Lower leg skin (tissue), 4 donors: ENCODE results near the gene CCDC120. TPM values are rescaled to one million over a fixed set of nuclear protein-coding genes. Genes with fewer than 3 reads are reported as not detected.

Source experiments
- DNase-seq, 2 donors: peaks; one replicate each; pipeline ENCODE4 v3.0.0-alpha.2; 2019; ENCODE audit warnings: low spot score in 2 of 2
- H3K4me3 ChIP-seq: fragments of 200-600 bp; sonication (generic); 2 replicates; pipeline ENCODE4 v1.5.1; 2017; ENCODE audit warnings: mild to moderate bottlenecking, low read depth; ENCODE audit not compliant: poor library complexity, severe bottlenecking
- CTCF ChIP-seq, 3 donors: fragments of 450-650 bp; IDR thresholded peaks; one replicate each; pipeline ENCODE4 v1.5.1; 2016; ENCODE audit warnings: antibody characterized with exemption in 3 of 3, mild to moderate bottlenecking in 3 of 3, moderate library complexity in 2 of 3
- POLR2A ChIP-seq, 2 donors: fragments of 450-650 bp; IDR thresholded peaks; one replicate each; pipeline ENCODE4 v1.6.1; 2016 to 2017; ENCODE audit warnings: antibody characterized with exemption in 2 of 2, mild to moderate bottlenecking in 1 of 2, moderate library complexity in 1 of 2
- whole genome bisulfite sequencing, 2 donors: methylation state at CpG; one replicate each; pipeline ENCODE4 v1.1.5; 2018; 5-methylcytosine and 5-hydroxymethylcytosine counted together
- intact Hi-C: fragments of 100-400 bp; cut with DNase I; formaldehyde crosslinking; loops from one replicate; pipeline ENCODE4 v1.15.0; 2023; ENCODE audit warnings: low total_unique reads
- total RNA-seq, 4 donors: library from RNA; depleted of rRNA; stranded (reverse); fragments of >200 nt; gene quantifications; one replicate each; pipeline ENCODE4 v1.1.0, GENCODE V29; 2016

Gene CCDC120
- total RNA-seq, 4 donors from 2014 or later: 33.7 to 51.9 (median 36.0) TPM

- no peak for TF ChIP-seq POLR2A (IDR thresholded peaks at IDR 0.05)
- TF ChIP-seq CTCF (IDR thresholded peaks at IDR 0.05): no peak
- intact Hi-C loops: no loop called here
- H3K4me3 ChIP-seq: no peak overlapping the region
- WGBS, 2 donors: 37 to 39% methylated on average over 7 of the region's 7 CpGs
- no peak for DNase-seq
These were observed 48.1 kb downstream of the CCDC120 start for GRCh38 chrX:49106930-49107329.

- H3K4me3 ChIP-seq: no peak overlapping the region
- WGBS, 2 donors: 64 to 67% methylated on average over 2 of the region's 2 CpGs
- intact Hi-C loops: no loop called here
- TF ChIP-seq CTCF (IDR thresholded peaks at IDR 0.05) (no peak), POLR2A (IDR thresholded peaks at IDR 0.05) (no peak)
- no peak for DNase-seq
These were observed 49.8 kb downstream of the CCDC120 start for GRCh38 chrX:49108641-49109040.

DNA sequence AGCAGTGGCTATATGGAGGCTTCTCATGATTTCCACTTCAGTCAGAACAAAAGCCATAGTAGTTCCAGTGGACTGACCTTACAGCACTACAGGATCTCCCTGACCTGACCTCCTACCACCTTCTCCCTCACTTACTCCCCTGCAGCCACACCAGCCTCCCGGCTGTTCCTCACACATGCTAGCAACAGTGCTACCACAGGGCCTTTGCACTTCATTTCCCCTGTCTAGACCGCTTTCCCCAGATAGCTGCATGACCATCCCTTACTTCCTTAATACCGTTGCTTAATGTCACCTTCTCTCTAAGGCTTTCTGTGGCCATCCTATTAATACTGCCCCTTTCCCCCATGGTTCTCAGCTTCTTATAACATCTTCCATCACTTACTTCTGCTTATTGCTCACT is 51.6 kb downstream of the CCDC120 start:
- no peak for DNase-seq
- intact Hi-C loops: no loop called here
- WGBS, 2 donors: 90 to 96% methylated on average over 3 of the region's 3 CpGs
- H3K4me3 ChIP-seq: no peak overlapping the region
- TF ChIP-seq CTCF (IDR thresholded peaks at IDR 0.05) (no peak), POLR2A (IDR thresholded peaks at IDR 0.05) (no peak)

DNA sequence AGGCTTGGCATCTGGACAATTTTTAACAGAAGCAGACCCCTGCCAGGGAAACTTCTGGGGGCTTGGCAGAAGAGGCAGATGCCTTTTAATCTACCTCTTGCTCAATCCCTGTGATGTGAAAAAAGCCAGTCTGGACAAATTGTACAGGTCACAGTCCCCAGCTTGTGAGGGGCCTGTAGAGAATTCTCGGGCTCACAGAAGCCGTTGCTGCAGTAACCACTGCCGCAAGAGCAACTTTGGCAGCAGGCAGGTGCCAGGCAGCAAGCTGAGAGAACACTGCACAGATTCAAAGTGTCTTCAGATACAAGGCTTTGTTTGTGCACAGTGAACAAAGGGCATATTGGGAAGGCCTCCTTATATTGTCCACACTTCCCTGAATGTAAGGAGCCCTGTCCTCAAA is 53.0 kb downstream of the CCDC120 start:
- WGBS, 2 donors: 60 to 84% methylated on average over 1 to 3 of the region's 3 CpGs
- DNase-seq: no peak
- no peak overlapping the region for H3K4me3 ChIP-seq
- intact Hi-C loops: no loop called here
- TF ChIP-seq POLR2A (IDR thresholded peaks at IDR 0.05) (no peak), CTCF (IDR thresholded peaks at IDR 0.05) (no peak)

DNA sequence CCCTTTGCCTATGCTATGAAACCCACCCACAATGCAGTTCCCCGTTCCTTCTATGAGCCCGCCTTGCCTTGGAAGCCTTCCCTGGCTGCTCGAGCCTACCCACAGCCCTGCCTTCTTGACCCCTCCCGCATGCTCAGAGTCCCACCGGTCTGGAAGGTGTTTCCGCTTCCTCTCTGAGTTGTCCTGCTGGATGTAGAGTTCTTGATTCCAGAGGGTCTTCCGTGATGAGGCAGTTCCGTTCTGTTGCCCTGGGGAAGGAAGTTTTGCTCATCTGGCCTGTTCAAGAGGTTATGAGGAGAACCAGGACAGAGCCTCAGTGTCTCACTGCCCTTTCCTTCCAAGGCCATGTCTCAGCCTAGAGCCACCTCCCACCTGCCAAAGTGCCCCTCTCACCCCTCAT is 57.3 kb downstream of the CCDC120 start:
- no peak for DNase-seq
- no peak overlapping the region for H3K4me3 ChIP-seq
- WGBS, 2 donors: 83 to 92% methylated on average over 7 to 8 of the region's 8 CpGs
- no peak for TF ChIP-seq POLR2A (IDR thresholded peaks at IDR 0.05)
- TF ChIP-seq CTCF (IDR thresholded peaks at IDR 0.05): no peak
- intact Hi-C loops: no loop called here

DNA sequence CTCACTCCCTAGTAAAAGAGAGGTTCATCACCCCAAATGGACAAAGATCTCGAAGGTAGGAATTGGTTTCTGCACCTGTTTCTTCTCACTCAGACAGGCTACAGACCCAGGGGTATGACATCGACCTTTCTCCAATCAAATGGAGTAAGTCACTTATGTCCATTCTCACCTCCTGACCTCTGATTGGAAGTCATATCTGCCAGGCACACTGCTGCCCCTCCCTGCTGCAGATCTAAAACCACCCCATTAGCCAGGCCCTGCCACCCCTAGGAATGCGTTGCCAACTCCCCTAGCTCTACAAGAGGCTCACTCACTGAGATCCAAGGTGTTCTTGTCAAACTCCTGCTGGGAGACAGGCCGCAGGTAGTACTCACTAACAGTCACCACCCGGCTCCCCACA is 57.9 kb downstream of the CCDC120 start:
- 78 to 95% methylated on average over 4 to 5 of the region's 5 CpGs for WGBS, 2 donors
- intact Hi-C loops: no loop called here
- TF ChIP-seq POLR2A (IDR thresholded peaks at IDR 0.05) (no peak), CTCF (IDR thresholded peaks at IDR 0.05) (no peak)

More for the DNA sequence above, 57.9 kb downstream of the CCDC120 start:
- H3K4me3 ChIP-seq: no peak overlapping the region
- DNase-seq: no peak
